Activated CD4-positive, alpha-beta T cell treated with anti-CD3 and anti-CD28 coated beads for 24 hours (primary cell): ENCODE data around the gene MEGF11.

Experiments used
- DNase-seq, 2 donors: peaks; one replicate each; pipeline ENCODE4 v3.0.0-alpha.2; 2020; ENCODE audit warnings: low read depth in 2 of 2

MEGF11 gene

DNA sequence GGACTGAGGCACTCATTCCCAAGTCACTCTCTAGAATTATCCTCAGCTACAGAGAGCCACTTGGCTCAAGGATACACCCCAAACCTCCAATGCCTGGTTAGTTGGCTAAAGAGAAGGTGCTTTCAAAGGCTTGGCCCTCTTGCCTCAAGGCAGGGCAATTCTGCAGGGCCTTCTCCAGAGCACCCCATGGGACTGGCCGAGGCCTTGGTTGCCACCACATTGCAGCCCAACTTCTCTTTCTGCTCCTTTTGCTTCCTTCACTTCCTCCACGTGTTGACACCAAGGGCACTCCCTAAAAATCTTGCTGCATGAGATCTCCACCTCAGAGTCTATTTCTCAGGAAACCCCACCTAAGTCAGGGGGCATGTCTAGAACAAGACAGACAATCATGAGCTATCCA, 36.7 kb downstream of the MEGF11 start:
- no peak for DNase-seq

- no peak for DNase-seq
These were observed 37.7 kb downstream of the MEGF11 start for GRCh38 chr15:66215811-66216210.

DNA sequence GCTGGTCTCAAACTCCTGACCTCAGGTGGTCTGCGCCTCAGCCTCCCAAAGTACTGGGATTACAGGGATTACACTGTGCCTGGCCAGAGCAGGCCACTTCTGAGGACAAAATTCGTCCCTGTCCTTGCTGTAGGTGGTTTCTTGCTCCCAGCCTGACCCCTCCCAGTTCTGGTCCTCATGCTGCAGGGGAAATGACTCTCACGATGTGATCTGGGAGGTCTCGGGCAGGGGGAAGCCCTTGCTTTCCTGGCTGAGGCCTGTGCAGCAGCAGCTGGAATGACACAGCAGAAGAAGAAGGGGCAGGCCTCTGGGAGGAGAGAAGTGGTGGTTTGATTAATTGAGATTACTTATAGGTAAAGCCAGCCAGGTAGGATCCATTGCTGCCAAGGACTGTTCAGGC, 39.3 kb downstream of the MEGF11 start:
- no peak for DNase-seq

- no peak for DNase-seq
These were observed 41.0 kb downstream of the MEGF11 start for GRCh38 chr15:66212563-66212921.

- no peak for DNase-seq
These were observed 41.6 kb downstream of the MEGF11 start for GRCh38 chr15:66211670-66212562.

GRCh38 chr15:66210684-66211083, 42.9 kb downstream of the MEGF11 start:
- DNase-seq: no peak

- DNase-seq: no peak
These were observed 54.8 kb downstream of the MEGF11 start for GRCh38 chr15:66198757-66199156.

DNA sequence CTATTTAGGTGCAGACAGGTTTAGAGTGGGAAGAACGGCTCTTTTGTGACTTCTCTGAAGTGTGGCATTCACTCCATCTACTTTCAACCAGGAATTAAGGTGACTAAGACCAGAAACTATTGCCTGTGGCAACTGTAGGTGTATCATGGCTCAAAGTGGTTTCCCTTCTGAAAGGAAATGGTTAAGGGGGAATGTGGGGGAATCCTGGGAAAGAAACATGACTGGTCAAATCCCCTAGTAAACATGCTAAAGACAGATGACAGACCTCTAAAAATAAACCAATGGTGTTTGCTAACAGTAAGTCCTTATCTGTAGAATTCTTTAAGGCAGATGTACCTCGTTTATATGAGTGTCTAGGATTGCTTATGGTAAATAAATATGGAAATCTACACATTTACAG, 56.9 kb downstream of the MEGF11 start:
- no peak for DNase-seq

DNA sequence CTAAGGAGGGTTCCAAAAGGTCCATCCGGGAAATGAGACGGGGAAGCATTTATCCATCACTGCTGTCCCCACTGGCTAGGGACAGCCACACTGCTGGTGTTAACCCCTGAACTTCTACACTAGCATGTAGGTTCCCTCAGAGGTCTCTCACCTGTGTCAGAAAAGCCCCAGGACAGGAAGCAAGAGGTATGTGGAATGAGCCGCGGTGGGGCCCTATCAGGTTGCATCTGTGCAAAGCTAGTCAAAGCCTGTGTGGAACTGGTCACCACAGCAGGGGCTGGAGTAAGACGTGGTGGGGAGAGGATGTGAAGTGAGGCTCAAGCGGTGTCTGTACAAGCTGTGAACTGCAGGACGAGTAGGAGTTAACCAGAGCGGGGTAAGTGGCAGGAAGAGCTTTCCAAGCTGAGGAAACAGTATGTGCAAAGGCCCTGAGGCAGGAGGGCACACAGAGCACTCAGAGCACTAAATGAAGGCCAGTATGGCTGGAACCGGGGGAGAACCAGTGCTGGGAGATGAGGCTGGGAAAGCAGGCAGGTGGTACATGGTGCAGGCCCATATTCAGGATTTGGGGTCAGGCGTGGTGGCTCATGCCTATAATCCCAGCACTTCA, 57.8 kb downstream of the MEGF11 start:
- DNase-seq: no peak

- no peak for DNase-seq
These were observed 60.5 kb downstream of the MEGF11 start for GRCh38 chr15:66193066-66193465.

DNA sequence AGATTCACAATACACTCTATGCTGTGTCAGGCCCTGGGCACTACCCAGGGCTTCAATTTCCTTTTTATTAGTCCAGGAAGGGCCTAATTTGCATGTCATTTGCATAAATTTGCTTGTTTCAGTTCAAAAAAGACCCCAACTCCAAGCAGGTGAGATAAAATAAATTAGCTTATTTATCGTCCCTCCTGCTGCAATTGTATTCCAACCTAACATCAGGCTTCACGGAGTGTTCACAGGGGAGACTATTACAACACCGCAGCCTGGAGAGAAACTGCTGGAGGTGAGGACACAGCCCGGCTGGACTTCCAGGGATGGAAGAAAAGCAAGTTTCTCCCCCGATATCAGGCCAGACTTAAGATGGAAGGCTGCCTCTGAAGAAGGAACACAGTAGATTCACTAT, 62.8 kb downstream of the MEGF11 start:
- DNase-seq: no peak

DNA sequence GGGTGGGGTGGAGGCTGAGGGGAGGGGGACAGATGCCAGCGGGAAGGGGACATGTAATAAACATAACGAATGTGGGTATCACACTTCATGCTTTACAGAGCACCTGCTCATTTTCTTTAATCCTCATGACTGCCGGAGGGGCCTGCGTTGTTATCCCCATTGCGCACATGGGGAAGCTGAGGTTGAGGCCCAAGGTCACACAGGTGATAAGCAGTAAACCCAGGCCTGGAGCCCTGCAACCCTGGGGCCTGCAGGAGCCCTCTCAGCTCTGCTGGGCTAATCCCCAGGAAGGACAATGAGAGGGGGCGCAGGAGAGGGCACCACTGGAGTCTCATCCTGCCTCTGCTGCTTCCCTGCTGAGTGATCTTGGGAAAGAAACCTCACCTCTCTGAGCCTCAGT, 64.3 kb downstream of the MEGF11 start:
- DNase-seq: no peak

- DNase-seq: no peak
These were observed 65.1 kb downstream of the MEGF11 start for GRCh38 chr15:66188464-66188863.

- no peak for DNase-seq
These were observed 66.3 kb downstream of the MEGF11 start for GRCh38 chr15:66187271-66187670.

- no peak for DNase-seq
These were observed 67.3 kb downstream of the MEGF11 start for GRCh38 chr15:66186049-66186825.

- DNase-seq: no peak
These were observed 68.4 kb downstream of the MEGF11 start for GRCh38 chr15:66184936-66185790.

GRCh38 chr15:66184492-66184891, 69.1 kb downstream of the MEGF11 start:
- no peak for DNase-seq

DNA sequence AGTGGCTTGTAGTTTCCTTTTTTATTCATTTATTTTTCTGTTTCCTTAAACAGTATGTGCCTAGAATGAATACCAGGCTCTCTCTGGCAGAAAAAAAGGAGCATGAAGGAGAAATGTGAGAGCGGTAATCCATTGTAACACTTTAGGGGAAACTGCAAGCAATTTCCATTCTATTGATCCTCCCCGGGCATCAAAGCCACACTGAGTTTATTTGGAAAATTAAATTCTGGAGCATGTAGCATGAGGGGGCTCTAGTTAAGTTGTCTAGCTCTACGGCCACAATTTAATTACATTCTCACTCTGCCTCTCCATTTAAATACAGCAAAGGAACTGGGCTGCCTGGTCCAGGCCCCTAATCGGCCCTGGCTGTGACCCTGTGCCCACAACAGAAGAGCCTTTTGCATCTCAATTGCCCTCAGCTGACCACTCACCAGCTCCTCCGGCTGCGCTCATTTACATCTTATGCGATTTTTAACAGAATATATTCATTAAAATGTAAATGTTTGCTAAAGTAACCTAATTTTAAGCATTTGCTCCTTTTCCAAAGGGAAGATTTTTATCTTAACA, 72.9 kb downstream of the MEGF11 start:
- no peak for DNase-seq

DNA sequence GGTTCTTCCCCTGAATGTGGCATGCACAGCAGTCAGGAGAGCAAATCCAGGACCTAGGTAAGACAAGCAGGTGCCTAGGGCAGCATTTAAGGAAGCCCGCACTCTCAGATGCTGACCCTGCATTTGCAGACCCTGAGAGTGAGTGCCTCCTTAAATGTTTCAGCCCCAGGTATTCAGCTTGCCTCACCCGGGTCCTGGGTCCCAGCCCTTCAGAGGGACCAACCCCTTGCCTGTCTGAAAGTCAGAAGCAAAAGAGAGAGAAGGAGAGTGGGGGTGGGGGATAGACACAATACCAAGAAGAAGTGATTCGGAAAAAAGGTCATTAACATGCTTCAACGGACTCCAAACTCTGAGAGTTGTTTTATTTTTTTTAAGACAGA, 75.0 kb downstream of the MEGF11 start:
- DNase-seq: no peak

DNA sequence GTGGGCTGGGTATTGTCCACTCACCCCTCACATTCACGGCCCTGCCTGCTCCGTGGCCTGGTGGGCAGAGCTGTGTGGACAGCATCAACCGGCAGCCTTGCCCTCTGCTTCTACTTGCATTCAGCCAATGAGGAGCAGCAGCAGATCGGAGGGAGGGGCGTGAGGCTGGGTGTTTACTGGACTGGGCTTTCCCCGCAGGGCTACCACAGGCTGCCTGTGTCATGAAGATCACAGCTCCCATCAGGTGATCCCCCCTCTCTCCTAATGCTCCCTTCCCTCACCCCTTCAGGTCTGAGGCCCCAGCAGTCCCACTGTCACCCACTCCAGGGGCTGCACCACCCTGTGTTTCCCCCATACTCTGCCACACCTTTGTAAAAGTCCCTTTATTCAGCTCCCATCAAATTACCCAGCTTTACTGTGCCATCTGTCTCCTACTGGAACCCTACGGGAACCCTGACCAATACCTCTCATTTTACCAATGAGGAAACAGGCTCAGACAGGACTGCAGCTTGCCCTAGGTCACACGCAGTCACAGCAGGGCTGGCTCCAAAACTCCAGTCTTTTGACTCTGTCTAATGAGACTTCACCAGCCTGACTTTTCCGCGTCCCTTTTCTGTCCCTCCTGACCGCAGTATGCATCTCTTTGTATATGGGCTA, 81.1 kb downstream of the MEGF11 start:
- no peak for DNase-seq

DNA sequence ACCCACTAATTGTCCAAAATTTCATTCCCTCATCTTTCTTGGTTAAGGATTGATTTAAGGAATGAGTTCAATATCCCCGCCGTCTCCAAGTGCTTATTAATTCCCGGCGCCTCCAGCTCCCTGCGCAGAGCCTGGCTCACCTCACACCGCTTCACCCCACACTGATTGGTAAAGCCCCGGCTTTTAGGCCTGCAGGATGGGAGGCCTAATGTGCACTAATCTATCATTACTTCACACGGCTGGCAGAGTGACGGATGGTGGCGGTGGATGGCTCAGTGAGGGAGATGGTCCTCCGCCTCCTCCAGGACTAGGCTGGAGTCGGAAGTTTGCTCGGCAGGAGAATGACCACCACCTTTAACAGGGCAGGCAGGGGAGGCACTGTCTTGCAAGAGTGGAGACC, 81.7 kb downstream of the MEGF11 start:
- no peak for DNase-seq
